ENCODE measurements around the gene NAALADL2.

DNA sequence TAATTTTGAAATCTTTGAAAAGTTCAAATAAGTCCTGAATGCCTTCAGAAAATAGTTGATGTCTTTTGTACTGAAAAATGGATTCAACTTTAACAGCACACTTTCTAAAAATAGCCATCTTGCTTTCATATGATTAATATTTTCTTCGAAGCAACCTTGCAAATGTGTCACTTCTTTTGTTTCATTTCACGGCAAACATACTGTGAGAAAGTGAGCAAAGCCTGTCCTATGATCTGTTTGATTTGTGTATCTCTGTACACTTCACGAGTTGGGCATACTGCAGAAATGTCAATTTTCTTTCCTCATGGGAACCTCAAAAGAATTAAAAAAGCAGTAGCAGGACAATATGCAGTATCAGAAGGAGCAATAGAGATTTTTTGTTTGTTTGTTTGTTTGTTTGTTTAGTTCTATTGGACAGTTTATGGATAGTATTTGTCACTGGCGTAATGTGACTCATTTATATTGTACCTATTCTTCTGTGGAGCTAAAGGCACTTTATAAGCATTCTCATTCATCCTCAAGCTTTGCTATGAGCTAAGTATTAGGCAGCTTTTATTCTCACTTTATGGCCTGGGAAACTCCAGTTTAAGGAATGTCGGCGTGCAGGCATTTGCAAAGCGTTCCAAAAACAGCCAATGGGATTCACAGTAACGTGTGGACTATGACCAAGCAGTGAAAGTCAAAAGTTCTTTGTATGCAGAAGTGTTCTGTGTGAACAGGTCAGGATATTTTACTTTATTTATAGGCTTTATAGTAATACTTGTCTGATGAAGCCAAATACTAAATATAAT is 572.0 kb downstream of the NAALADL2 start:
- TF ChIP-seq, protein P1, sequence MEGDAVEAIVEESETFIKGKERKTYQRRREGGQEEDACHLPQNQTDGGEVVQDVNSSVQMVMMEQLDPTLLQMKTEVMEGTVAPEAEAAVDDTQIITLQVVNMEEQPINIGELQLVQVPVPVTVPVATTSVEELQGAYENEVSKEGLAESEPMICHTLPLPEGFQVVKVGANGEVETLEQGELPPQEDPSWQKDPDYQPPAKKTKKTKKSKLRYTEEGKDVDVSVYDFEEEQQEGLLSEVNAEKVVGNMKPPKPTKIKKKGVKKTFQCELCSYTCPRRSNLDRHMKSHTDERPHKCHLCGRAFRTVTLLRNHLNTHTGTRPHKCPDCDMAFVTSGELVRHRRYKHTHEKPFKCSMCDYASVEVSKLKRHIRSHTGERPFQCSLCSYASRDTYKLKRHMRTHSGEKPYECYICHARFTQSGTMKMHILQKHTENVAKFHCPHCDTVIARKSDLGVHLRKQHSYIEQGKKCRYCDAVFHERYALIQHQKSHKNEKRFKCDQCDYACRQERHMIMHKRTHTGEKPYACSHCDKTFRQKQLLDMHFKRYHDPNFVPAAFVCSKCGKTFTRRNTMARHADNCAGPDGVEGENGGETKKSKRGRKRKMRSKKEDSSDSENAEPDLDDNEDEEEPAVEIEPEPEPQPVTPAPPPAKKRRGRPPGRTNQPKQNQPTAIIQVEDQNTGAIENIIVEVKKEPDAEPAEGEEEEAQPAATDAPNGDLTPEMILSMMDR (IDR thresholded peaks at IDR 0.05): no peak
- no peak for TF ChIP-seq POLR2A (IDR thresholded peaks at IDR 0.05)

Measured in uterus (tissue), 2 donors.